GM12875 (cell line): ENCODE data around the gene TOMT.
"Not testable (repeated sequence)": the region's sequence is repeated elsewhere in the genome, so short reads cannot be mapped to it uniquely, and the experiment has no call there.

Source experiments
- H3K4me3 ChIP-seq: one replicate; pipeline ENCODE4 v1.5.1; 2011; ENCODE audit warnings: low read depth, low read length, control low read depth
- CTCF ChIP-seq: IDR thresholded peaks from 2 replicates; pipeline ENCODE4 v1.5.1; 2011; ENCODE audit warnings: low read depth, mild to moderate bottlenecking, control low read depth, inconsistent platforms, low read length, moderate library complexity, borderline replicate concordance; ENCODE audit not compliant: insufficient read depth

Gene TOMT

GRCh38 chr11:72144807-72145565 is 39.3 kb downstream of the TOMT start:
- no peak overlapping the region for H3K4me3 ChIP-seq
- TF ChIP-seq CTCF = no peak

- TF ChIP-seq CTCF = no peak
Observed at GRCh38 chr11:72146625-72147024, 40.9 kb downstream of the TOMT start.

GRCh38 chr11:72150882-72151281 is 45.2 kb downstream of the TOMT start:
- TF ChIP-seq CTCF = no peak
- H3K4me3 ChIP-seq = no peak overlapping the region

More at GRCh38 chr11:72146625-72147024, 40.9 kb downstream of the TOMT start:
- no peak overlapping the region for H3K4me3 ChIP-seq

- not testable (repeated sequence) for H3K4me3 ChIP-seq
Observed at GRCh38 chr11:72153874-72154273, 48.1 kb downstream of the TOMT start.

GRCh38 chr11:72154816-72155215 is 49.1 kb downstream of the TOMT start:
- no peak for TF ChIP-seq CTCF
- H3K4me3 ChIP-seq = no peak overlapping the region

- no peak for TF ChIP-seq CTCF
- no peak overlapping the region for H3K4me3 ChIP-seq
Observed at GRCh38 chr11:72155751-72156150, 50.0 kb downstream of the TOMT start.

- H3K4me3 ChIP-seq = no peak overlapping the region
- TF ChIP-seq CTCF = no peak
Observed at GRCh38 chr11:72157131-72157530, 51.4 kb downstream of the TOMT start.
